K562 (cell line): Measurements from ENCODE around the gene ZNF804A. TPM values are rescaled to one million over a fixed set of nuclear protein-coding genes. Genes with fewer than 3 reads are reported as not detected.

Source experiments
- ATAC-seq: fragments of 200-7000 bp; cut with Tn5 transposase; 3 replicates; pipeline ENCODE4 v1.9.1; 2020; ENCODE audit warnings: moderate library complexity
- BruUV-seq: library from RNA; stranded (reverse); fragments of 400-500 nt; replicated peaks from 2 replicates; lab custom pipeline; 2021; lab: Mats Ljungman, UMichigan
- CTCF ChIA-PET: fragments of 300-600 bp; formaldehyde crosslinking; extraction: SDS; loops from one replicate; lab custom pipeline; 2021; ENCODE audit warnings: low intra/inter-chr PET ratio; lab: Yijun Ruan, JAX
- POLR2A ChIA-PET: fragments of 300-600, 350-650 bp; sonication (Branson Sonifier 250); formaldehyde crosslinking; extraction: SDS; loops from one replicate; lab custom pipeline; 2021; ENCODE audit warnings: antibody characterized with exemption, inconsistent platforms; lab: Yijun Ruan, JAX
- DNase-seq, 4 experiments: peaks; one replicate each; pipeline versions ENCODE4 v3.0.0 to v3.0.0-alpha.2; 2011 to 2018; ENCODE audit warnings: low spot score in 3 of 4, mixed read lengths in 3 of 4; ENCODE audit errors: extremely low read depth in 1 of 4
- FAIRE-seq: peaks from 2 replicates; lab custom pipeline; 2011; peaks lifted over from hg19 to GRCh38; lab: Jason Lieb, UNC
- H2AFZ ChIP-seq: 2 replicates; pipeline ENCODE4 v1.6.0; 2011; ENCODE audit warnings: low read depth, low read length, control low read depth, inconsistent platforms
- H3K27ac ChIP-seq: fragments of 200-600 bp; 3 replicates; pipeline ENCODE4 v1.8.0; 2011; ENCODE audit warnings: low read depth, mild to moderate bottlenecking, control low read depth, inconsistent platforms, low read length, moderate library complexity, mixed read lengths; ENCODE audit errors: extremely low read depth
- H3K27me3 ChIP-seq, 2 experiments: fragments of 300-600 bp in 1 of 2; 2 replicates in 1 of 2; 3 replicates in 1 of 2; pipeline versions ENCODE4 v1.6.0 to v1.8.0; 2011; ENCODE audit warnings: inconsistent platforms in 2 of 2, low read length in 2 of 2, mild to moderate bottlenecking in 1 of 2, mixed read lengths in 1 of 2, moderate library complexity in 1 of 2; ENCODE audit not compliant: control insufficient read depth in 2 of 2, insufficient read depth in 2 of 2
- H3K36me3 ChIP-seq: fragments of 300-600 bp; 3 replicates; pipeline ENCODE4 v1.8.0; 2011; ENCODE audit warnings: mild to moderate bottlenecking, low read length, inconsistent platforms; ENCODE audit not compliant: control insufficient read depth, insufficient read depth
- H3K4me1 ChIP-seq, 2 experiments: fragments of 200-600 bp in 1 of 2; replicated peaks in 1 of 2; 2 replicates in 1 of 2; 3 replicates in 1 of 2; pipeline versions ENCODE4 v1.5.1 to v1.8.0; 2011; ENCODE audit warnings: inconsistent platforms in 2 of 2, low read length in 2 of 2, mild to moderate bottlenecking in 1 of 2, mixed read lengths in 1 of 2, moderate library complexity in 1 of 2; ENCODE audit not compliant: control insufficient read depth in 2 of 2, insufficient read depth in 2 of 2
- H3K4me2 ChIP-seq: 2 replicates; pipeline ENCODE4 v1.6.1; 2011; ENCODE audit warnings: low read length, control low read depth, inconsistent platforms, mixed read lengths; ENCODE audit not compliant: insufficient read depth
- H3K4me3 ChIP-seq: fragments of 200-600 bp; sonication (generic), shearing (Covaris generic); 2 replicates; pipeline ENCODE4 v1.5.1; 2016; ENCODE audit warnings: control low read depth, inconsistent platforms
- H3K79me2 ChIP-seq: fragments of 200-600 bp; 3 replicates; pipeline ENCODE4 v1.8.0; 2011; ENCODE audit warnings: low read length, inconsistent platforms; ENCODE audit not compliant: control insufficient read depth, insufficient read depth
- H3K9ac ChIP-seq, 2 experiments: 2 replicates each; pipeline versions ENCODE4 v1.6.0 to v1.6.1; 2011; ENCODE audit warnings: low read depth in 2 of 2, low read length in 2 of 2, control low read depth in 1 of 2, inconsistent platforms in 1 of 2, mild to moderate bottlenecking in 1 of 2, mixed read lengths in 1 of 2; ENCODE audit not compliant: insufficient read depth in 1 of 2
- H3K9me1 ChIP-seq: one replicate; pipeline ENCODE4 v1.6.0; 2011; ENCODE audit warnings: inconsistent platforms, mild to moderate bottlenecking, low read length, moderate library complexity; ENCODE audit not compliant: control insufficient read depth, insufficient read depth
- H3K9me3 ChIP-seq: replicated peaks from 2 replicates; pipeline ENCODE4 v1.5.1; 2011; ENCODE audit warnings: low read depth, low read length, inconsistent platforms; ENCODE audit not compliant: control insufficient read depth, insufficient read depth
- H4K20me1 ChIP-seq: replicated peaks from 2 replicates; pipeline ENCODE4 v1.6.1; 2011; ENCODE audit warnings: low read length, inconsistent platforms, mixed read lengths; ENCODE audit not compliant: control insufficient read depth, insufficient read depth
- ETS2 ChIP-seq: IDR thresholded peaks from 2 replicates; pipeline ENCODE4 v1.6.1; 2016; ENCODE audit warnings: borderline replicate concordance, missing genetic modification characterization, mild to moderate bottlenecking, moderate library complexity, missing compliant biosample characterization; ENCODE audit not compliant: poor library complexity, severe bottlenecking
- HDAC2 ChIP-seq: fragments of 450-650 bp; IDR thresholded peaks from 2 replicates; pipeline ENCODE4 v1.6.1; 2016; ENCODE audit warnings: mild to moderate bottlenecking
- KDM2B ChIP-seq: fragments of 250-450 bp; sonication (Bioruptor Pico); IDR thresholded peaks from 2 replicates; pipeline ENCODE4 v1.8.0; 2021; ENCODE audit warnings: mild to moderate bottlenecking, moderate library complexity
- MAZ ChIP-seq, 2 experiments: fragments of 450-650 bp in 1 of 2; sonication (generic) in 1 of 2; formaldehyde crosslinking; IDR thresholded peaks in 1 of 2; conservative IDR thresholded peaks in 1 of 2; 2 replicates each; pipeline versions ENCODE4 v1.4.0 to v1.5.0; 2020; ENCODE audit warnings: mild to moderate bottlenecking in 1 of 2, missing genetic modification reagents in 1 of 2
- MCM7 ChIP-seq, 2 experiments: fragments of 450-650 bp; IDR thresholded peaks; 2 replicates each; pipeline ENCODE4 v1.6.1; 2016 to 2018
- MXI1 ChIP-seq: IDR thresholded peaks from 2 replicates; pipeline ENCODE4 v1.6.1; 2011; ENCODE audit warnings: low read depth, mild to moderate bottlenecking, improper control_type of control experiment, low read length
- NCOR1 ChIP-seq: fragments of 450-650 bp; IDR thresholded peaks from 2 replicates; pipeline ENCODE4 v1.6.1; 2016; ENCODE audit warnings: mild to moderate bottlenecking, moderate library complexity
- PHF21A ChIP-seq: fragments of 450-650 bp; IDR thresholded peaks from 2 replicates; pipeline ENCODE4 v1.6.1; 2017; ENCODE audit warnings: low read depth, borderline replicate concordance
- POU5F1 ChIP-seq: fragments of 150-350 bp; IDR thresholded peaks from 2 replicates; pipeline ENCODE4 v1.6.1; 2014; ENCODE audit warnings: borderline replicate concordance, low read length, low read depth, mild to moderate bottlenecking; ENCODE audit not compliant: partially characterized antibody
- SMARCA4 ChIP-seq: fragments of 450-650 bp; IDR thresholded peaks from 2 replicates; pipeline ENCODE4 v1.6.1; 2016
- ZNF436 ChIP-seq: fragments of 250-450, 450-650 bp; sonication (Bioruptor Pico); formaldehyde crosslinking; IDR thresholded peaks from 2 replicates; pipeline ENCODE4 v1.7.0; 2020; ENCODE audit warnings: mild to moderate bottlenecking
- ZNF444 ChIP-seq: fragments of 250-450 bp; sonication (Bioruptor Pico); IDR thresholded peaks from 2 replicates; pipeline ENCODE4 v1.4.0; 2020; ENCODE audit warnings: mild to moderate bottlenecking, moderate library complexity
- ZNF717 ChIP-seq: fragments of 250-450 bp; sonication (Bioruptor Pico); IDR thresholded peaks from 2 replicates; pipeline ENCODE4 v1.5.0; 2021
- WGBS: fragments of 100-300 bp; shearing (Covaris generic); methylation state at CpG from one replicate; pipeline ENCODE4 v1.1.6; 2016; ENCODE audit warnings: low coverage, mixed read lengths; ENCODE audit not compliant: insufficient coverage; ENCODE audit errors: missing lambda C conversion rate; 5-methylcytosine and 5-hydroxymethylcytosine counted together
- in situ Hi-C: fragments of 300-500 bp; cut with MboI; formaldehyde crosslinking; loops from 4 replicates; pipeline ENCODE4 v1.15.0; 2018; ENCODE audit warnings: inconsistent platforms, mixed read lengths
- intact Hi-C: fragments of 100-400 bp; cut with micrococcal nuclease; formaldehyde crosslinking; loops from 2 replicates; pipeline ENCODE4 v1.14.2; 2022
- polyA plus RNA-seq, 8 experiments: library from polyadenylated mRNA; depleted of rRNA in 4 of 8; stranded (reverse) in 5 of 8; unstranded in 3 of 8; fragments of >200 nt; fragmentation: Nextera tagmentation in 2 of 8; fragmentation: Illumina TruSeq in 1 of 8; extraction: Ambion mirVana in 2 of 8; extraction: Trizol in 1 of 8; gene quantifications; 2 replicates each; pipeline versions ENCODE4 v1.2.1 to v1.2.3, GENCODE V29; 2011 to 2014; ENCODE audit warnings: inconsistent platforms in 1 of 8, missing spikeins in 1 of 8
- total RNA-seq, 7 experiments: library from RNA; depleted of rRNA in 6 of 7; stranded (reverse); fragments of >200 nt in 6 of 7; fragmentation: Illumina TruSeq in 2 of 7; extraction: Trizol in 2 of 7; gene quantifications; 2 replicates each; pipeline versions ENCODE4 v1.2.1 to v1.2.3, GENCODE V29; 2011 to 2021; ENCODE audit warnings: low replicate concordance in 1 of 7
- TF ChIP-seq, protein P1 (sequence below): fragments of 450-650 bp; IDR thresholded peaks from 2 replicates; pipeline ENCODE4 v1.6.1; 2016; ENCODE audit warnings: mild to moderate bottlenecking

ZNF804A gene
- total and polyA plus RNA-seq, 9 of the 15 experiments (the other 6 are each of a cell fraction or from before 2014, with no cell fraction given) = 0.01 to 1.2 (median 0.73) TPM

DNA sequence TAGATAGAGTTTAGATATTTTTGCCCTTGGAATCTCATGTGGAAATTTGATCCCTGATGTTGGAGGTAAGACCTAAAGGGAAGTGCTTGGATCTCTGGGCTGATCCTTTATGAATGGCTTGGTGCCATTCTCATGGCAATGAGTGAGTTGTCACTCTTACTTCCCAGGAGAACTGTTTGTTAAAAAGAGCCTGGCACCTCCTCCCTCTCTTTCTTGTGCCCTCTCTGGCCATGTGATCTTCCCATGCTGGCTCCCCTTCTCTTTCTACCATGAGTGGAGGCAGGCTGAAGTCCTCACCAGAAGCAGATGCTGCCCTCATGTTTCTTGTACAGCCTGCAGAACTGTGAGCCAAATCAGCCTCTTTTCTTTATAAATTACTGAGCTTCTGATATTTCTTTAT is 276.9 kb downstream of the ZNF804A start (continued):
- TF ChIP-seq ZNF717 (CRISPR knock-in tag) (no peak), ZNF444 (CRISPR knock-in tag) (no peak), ZNF436 (CRISPR knock-in tag) (no peak), KDM2B (CRISPR knock-in tag) (no peak)

DNA sequence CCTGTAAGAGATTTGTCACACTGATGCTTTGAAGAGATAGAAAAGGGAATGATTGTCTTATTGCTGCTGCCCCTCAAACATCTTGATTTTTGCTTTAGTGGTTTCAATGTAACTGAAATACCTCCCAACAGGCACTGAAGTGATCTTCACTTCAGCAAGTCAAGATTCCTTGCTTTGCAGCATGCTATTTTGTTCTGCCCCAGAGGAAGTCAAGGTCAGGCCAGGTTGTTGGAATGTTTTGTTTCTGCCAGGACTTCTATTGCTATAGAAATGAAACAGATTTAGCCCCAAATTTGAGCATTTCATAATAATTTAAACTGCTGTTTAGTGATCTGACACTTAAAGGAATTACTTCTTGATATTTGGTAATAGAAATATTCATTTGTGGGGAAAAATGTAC is 277.6 kb downstream of the ZNF804A start:
- no peak for ATAC-seq
- intact Hi-C loops = no loop called here
- DNase-seq = no peak
- H4K20me1 ChIP-seq = no peaks in the 10 kb centered on the region
- no peaks in the 10 kb centered on the region for H3K9me3 ChIP-seq
- no peaks in the 10 kb centered on the region for H3K36me3 ChIP-seq
- TF ChIP-seq MAZ (CRISPR knock-in tag; conservative IDR thresholded peaks at IDR 0.05 in 1 of 2, IDR thresholded peaks at IDR 0.05 in 1 of 2) = no peak
- ChIA-PET POLR2A (no interaction called here), CTCF (no interaction called here)
- no TSS peak for BruUV-seq
- in situ Hi-C loops = no loop called here
- no peak overlapping the region for H3K9ac ChIP-seq
- H3K27me3 ChIP-seq = no peaks in the 10 kb centered on the region
- H3K4me2 ChIP-seq = no peak overlapping the region
- H3K9me1 ChIP-seq = no peaks in the 10 kb centered on the region
- no peak for FAIRE-seq
- H3K79me2 ChIP-seq = no peaks in the 10 kb centered on the region
- H2AFZ ChIP-seq = no peak overlapping the region
- H3K4me3 ChIP-seq = no peak overlapping the region
- H3K27ac ChIP-seq = no peak overlapping the region
- H3K4me1 ChIP-seq = no peaks in the 10 kb centered on the region

DNA sequence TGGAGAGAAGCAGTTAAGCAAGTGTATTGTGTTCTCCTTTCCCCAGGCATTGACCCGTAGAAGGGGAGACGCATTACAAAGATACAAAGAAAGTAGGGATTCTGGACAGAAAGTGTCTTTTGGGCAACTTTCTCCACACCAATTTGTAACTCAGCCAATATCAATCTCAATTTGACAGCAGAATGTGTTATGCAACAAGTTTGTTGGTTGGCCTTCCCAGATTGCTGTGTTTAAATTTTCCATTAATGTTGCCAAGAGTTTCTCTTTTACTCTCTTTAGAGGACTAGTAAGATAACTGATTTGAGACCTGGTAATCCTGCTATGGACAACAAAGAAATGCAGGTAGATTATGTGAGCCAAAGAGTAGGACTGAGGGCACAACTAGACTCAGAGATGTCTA is 279.6 kb downstream of the ZNF804A start:
- POLR2A ChIA-PET = no interaction called here
- Histone ChIP-seq H2AFZ (no peak overlapping the region), H3K27me3 (no peaks in the 10 kb centered on the region), H3K79me2 (no peaks in the 10 kb centered on the region), H3K4me1 (no peaks in the 10 kb centered on the region), H3K9me1 (no peaks in the 10 kb centered on the region), H3K36me3 (no peaks in the 10 kb centered on the region), H3K9me3 (no peaks in the 10 kb centered on the region), H4K20me1 (no peaks in the 10 kb centered on the region), H3K4me2 (no peak overlapping the region), H3K4me3 (no peak overlapping the region), H3K27ac (no peak overlapping the region), H3K9ac (no peak overlapping the region)
- CTCF ChIA-PET = no interaction called here
- no TSS peak for BruUV-seq
- FAIRE-seq = peak; percentile 6
- DNase-seq = no peak
- in situ Hi-C loops = no loop called here
- 5% methylated on average over 2 of the region's 2 CpGs for WGBS
- intact Hi-C loops = no loop called here
- ATAC-seq = no peak
- TF ChIP-seq POU5F1 (no peak), HDAC2 (no peak), ETS2 (tag) (no peak), NCOR1 (no peak), MCM7 (IDR thresholded peaks at IDR 0.05) (no peak), SMARCA4 (no peak), MXI1 (no peak), PHF21A (no peak)
- TF ChIP-seq, protein P1, sequence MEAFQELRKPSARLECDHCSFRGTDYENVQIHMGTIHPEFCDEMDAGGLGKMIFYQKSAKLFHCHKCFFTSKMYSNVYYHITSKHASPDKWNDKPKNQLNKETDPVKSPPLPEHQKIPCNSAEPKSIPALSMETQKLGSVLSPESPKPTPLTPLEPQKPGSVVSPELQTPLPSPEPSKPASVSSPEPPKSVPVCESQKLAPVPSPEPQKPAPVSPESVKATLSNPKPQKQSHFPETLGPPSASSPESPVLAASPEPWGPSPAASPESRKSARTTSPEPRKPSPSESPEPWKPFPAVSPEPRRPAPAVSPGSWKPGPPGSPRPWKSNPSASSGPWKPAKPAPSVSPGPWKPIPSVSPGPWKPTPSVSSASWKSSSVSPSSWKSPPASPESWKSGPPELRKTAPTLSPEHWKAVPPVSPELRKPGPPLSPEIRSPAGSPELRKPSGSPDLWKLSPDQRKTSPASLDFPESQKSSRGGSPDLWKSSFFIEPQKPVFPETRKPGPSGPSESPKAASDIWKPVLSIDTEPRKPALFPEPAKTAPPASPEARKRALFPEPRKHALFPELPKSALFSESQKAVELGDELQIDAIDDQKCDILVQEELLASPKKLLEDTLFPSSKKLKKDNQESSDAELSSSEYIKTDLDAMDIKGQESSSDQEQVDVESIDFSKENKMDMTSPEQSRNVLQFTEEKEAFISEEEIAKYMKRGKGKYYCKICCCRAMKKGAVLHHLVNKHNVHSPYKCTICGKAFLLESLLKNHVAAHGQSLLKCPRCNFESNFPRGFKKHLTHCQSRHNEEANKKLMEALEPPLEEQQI = no peak
